ENCODE results near the gene NOXA1.
A peak's percentile ranks its signal among the peaks of the same experiment; 100 is the strongest.

NOXA1 gene

GRCh38 chr9:137387891-137388560 lies 35.2 kb upstream of the NOXA1 start:
- no peak for DNase-seq (ENCODE audit: low read depth)

GRCh38 chr9:137388589-137389427 lies 34.4 kb upstream of the NOXA1 start:
- DNase-seq (ENCODE audit: low read depth), result no peak

- DNase-seq (ENCODE audit: low read depth), result no peak
Measured at GRCh38 chr9:137389428-137389746, 33.8 kb upstream of the NOXA1 start.

- no peak for DNase-seq (ENCODE audit: low read depth)
Measured at GRCh38 chr9:137390553-137391410, 32.4 kb upstream of the NOXA1 start.

- DNase-seq (ENCODE audit: low read depth), result no peak
Measured at GRCh38 chr9:137391411-137391754, 31.8 kb upstream of the NOXA1 start.

GRCh38 chr9:137392232-137393007 lies 30.8 kb upstream of the NOXA1 start:
- no peak for DNase-seq (ENCODE audit: low read depth)

GRCh38 chr9:137393176-137394150 lies 29.7 kb upstream of the NOXA1 start:
- no peak for DNase-seq (ENCODE audit: low read depth)

- DNase-seq (ENCODE audit: low read depth), result no peak
Measured at GRCh38 chr9:137394866-137395665, 28.1 kb upstream of the NOXA1 start.

- no peak for DNase-seq (ENCODE audit: low read depth)
Measured at GRCh38 chr9:137395666-137396010, 27.6 kb upstream of the NOXA1 start.

- DNase-seq (ENCODE audit: low read depth), result peak; percentile 84
Measured at GRCh38 chr9:137396227-137396626, 27.0 kb upstream of the NOXA1 start.

GRCh38 chr9:137396634-137397367 lies 26.4 kb upstream of the NOXA1 start:
- DNase-seq (ENCODE audit: low read depth), result no peak

- no peak for DNase-seq (ENCODE audit: low read depth)
Measured at GRCh38 chr9:137397675-137398423, 25.3 kb upstream of the NOXA1 start.

GRCh38 chr9:137398561-137399468 lies 24.4 kb upstream of the NOXA1 start:
- no peak for DNase-seq (ENCODE audit: low read depth)

- no peak for DNase-seq (ENCODE audit: low read depth)
Measured at GRCh38 chr9:137402746-137403145, 20.4 kb upstream of the NOXA1 start.

- DNase-seq (ENCODE audit: low read depth), result no peak
Measured at GRCh38 chr9:137403269-137403668, 19.9 kb upstream of the NOXA1 start.

GRCh38 chr9:137404961-137405567 lies 18.1 kb upstream of the NOXA1 start:
- no peak for DNase-seq (ENCODE audit: low read depth)

- DNase-seq (ENCODE audit: low read depth), result no peak
Measured at GRCh38 chr9:137405677-137406081, 17.5 kb upstream of the NOXA1 start.
